ENCODE measurements around the gene PIK3C2G.

GRCh38 chr12:18676996-18677588, 415.8 kb downstream of the PIK3C2G start:
- TF ChIP-seq CTCF (IDR thresholded peaks at IDR 0.05): no peak
- TF ChIP-seq RCOR1 (IDR thresholded peaks at IDR 0.05; ENCODE audit: low read length): no peak
- TF ChIP-seq FOXM1 (IDR thresholded peaks at IDR 0.05; ENCODE audit: low read depth): no peak
- no peak for TF ChIP-seq EZH2phosphoT487 (IDR thresholded peaks at IDR 0.05; ENCODE audit: borderline replicate concordance, low read depth)
- no peak for TF ChIP-seq USF1 (IDR thresholded peaks at IDR 0.05; ENCODE audit: borderline replicate concordance, low read depth)
- TF ChIP-seq TCF12 (IDR thresholded peaks at IDR 0.05): no peak
- no peak for TF ChIP-seq NFIC (IDR thresholded peaks at IDR 0.05; ENCODE audit: borderline replicate concordance)
- TF ChIP-seq TAF1 (IDR thresholded peaks at IDR 0.05; ENCODE audit: borderline replicate concordance, low read depth, low read length): no peak
- TF ChIP-seq RFX5 (IDR thresholded peaks at IDR 0.05; ENCODE audit: low read length): no peak
- no peak for TF ChIP-seq MXI1 (IDR thresholded peaks at IDR 0.05; ENCODE audit: low read depth, low read length)
- no peak for TF ChIP-seq SIN3A (IDR thresholded peaks at IDR 0.05; ENCODE audit: borderline replicate concordance, low read depth, low read length)

Data from SK-N-SH (cell line).